Upper lobe of left lung (tissue), 6 donors: ENCODE results near the gene EHMT1. TPM values are rescaled to one million over a fixed set of nuclear protein-coding genes. Genes with fewer than 3 reads are reported as not detected.
A peak's percentile ranks its signal among the peaks of the same experiment; 100 is the strongest.
"Not testable (repeated sequence)": the region's sequence is repeated elsewhere in the genome, so short reads cannot be mapped to it uniquely, and the experiment has no call there.

Source experiments
- ATAC-seq, 2 donors: fragments of 200-7000 bp; cut with Tn5 transposase; one replicate each; pipeline ENCODE4 v1.9.1; 2022; ENCODE audit warnings: mild to moderate bottlenecking in 2 of 2, moderate library complexity in 2 of 2; ENCODE audit not compliant: low FRiP score in 2 of 2
- DNase-seq, 2 donors: peaks; one replicate each; pipeline ENCODE4 v3.0.0-alpha.2; 2019 to 2020
- H3K27ac ChIP-seq, 4 donors: fragments of 200-600 bp; sonication (generic); one replicate each; pipeline ENCODE4 v1.5.1; 2016 to 2019
- H3K27me3 ChIP-seq, 4 donors: fragments of 200-600 bp; sonication (generic); one replicate each; pipeline ENCODE4 v1.5.1; 2017 to 2019
- H3K36me3 ChIP-seq, 4 donors: fragments of 200-600 bp; sonication (generic); one replicate each; pipeline ENCODE4 v1.5.1; 2016 to 2019
- H3K4me1 ChIP-seq, 4 donors: fragments of 200-600 bp; sonication (generic); one replicate each; pipeline ENCODE4 v1.5.1; 2018 to 2019
- H3K4me3 ChIP-seq, 4 donors: fragments of 200-600 bp; sonication (generic); one replicate each; pipeline ENCODE4 v1.5.1; 2017 to 2019; ENCODE audit warnings: mild to moderate bottlenecking in 2 of 4, moderate library complexity in 1 of 4
- H3K9me3 ChIP-seq, 4 donors: fragments of 200-600 bp; sonication (generic); one replicate each; pipeline ENCODE4 v1.5.1; 2018 to 2019
- CTCF ChIP-seq, 6 experiments: fragments of 450-650 bp in 4 of 6; fragments of 200-600 bp in 2 of 6; sonication (generic) in 2 of 6; IDR thresholded peaks; one replicate each; pipeline ENCODE4 v1.5.1; 2016 to 2019; ENCODE audit warnings: antibody characterized with exemption in 6 of 6
- EP300 ChIP-seq, 4 donors: sonication (generic); formaldehyde crosslinking; IDR thresholded peaks; one replicate each; pipeline ENCODE4 v1.5.1; 2017; ENCODE audit warnings: antibody characterized with exemption in 4 of 4, control low read depth in 2 of 4
- POLR2A ChIP-seq, 4 donors: fragments of 450-650 bp; IDR thresholded peaks; one replicate each; pipeline ENCODE4 v1.5.1; 2016 to 2017; ENCODE audit warnings: antibody characterized with exemption in 4 of 4, mild to moderate bottlenecking in 2 of 4
- POLR2AphosphoS5 ChIP-seq, 2 donors: sonication (generic); formaldehyde crosslinking; IDR thresholded peaks; one replicate each; pipeline ENCODE4 v1.5.1; 2017; ENCODE audit warnings: antibody characterized with exemption in 2 of 2
- WGBS, 2 donors: methylation state at CpG; one replicate each; pipeline ENCODE4 v1.1.5; 2017 to 2018; 5-methylcytosine and 5-hydroxymethylcytosine counted together
- total RNA-seq, 6 donors: library from RNA; depleted of rRNA in 4 of 6; stranded (reverse); fragments of >200 nt in 4 of 6; gene quantifications; one replicate each; pipeline versions ENCODE4 v1.1.0 to v1.2.1, GENCODE V29; 2016 to 2021
- donor health status: DM: no; HTN: no; CAD: no; lungs with moderate emphysema.
- donor health status: DM: no; HTN: yes; CAD: no; lungs with severe emphysema.

Gene EHMT1
- total RNA-seq, 6 donors from 2014 or later, result 68.0 to 183 (median 83.6) TPM

DNA sequence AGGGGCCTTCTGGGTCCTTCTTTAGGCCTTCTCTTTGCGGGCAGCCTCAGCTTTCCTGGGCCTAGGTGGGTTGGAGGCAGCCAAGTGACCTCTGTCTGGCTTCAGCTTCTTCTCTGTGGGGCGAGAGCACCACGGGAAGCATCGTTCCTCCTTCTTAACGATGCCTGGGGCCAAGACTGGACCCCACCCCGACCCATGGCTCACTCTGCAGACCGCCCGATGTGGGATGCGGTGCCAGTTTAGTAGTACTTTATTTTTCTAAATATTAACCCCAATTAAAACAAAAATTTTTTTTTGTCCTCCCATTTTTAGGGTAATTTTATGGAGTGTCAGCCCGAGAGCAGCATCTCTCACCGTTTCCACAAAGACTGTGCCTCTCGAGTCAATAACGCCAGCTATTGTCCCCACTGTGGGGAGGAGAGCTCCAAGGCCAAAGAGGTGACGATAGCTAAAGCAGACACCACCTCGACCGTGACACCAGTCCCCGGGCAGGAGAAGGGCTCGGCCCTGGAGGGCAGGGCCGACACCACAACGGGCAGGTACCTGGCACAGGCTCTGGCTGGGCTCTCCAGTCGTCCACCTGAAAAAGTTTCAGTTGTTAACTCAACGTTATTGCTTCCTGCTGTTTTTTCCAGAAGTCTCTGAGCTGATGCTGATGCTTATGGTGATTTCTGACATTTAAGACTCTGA is 157.6 kb downstream of the EHMT1 start:
- peaks cover 20 to 70% (median 54%) of the 10 kb centered on the region in 4 donors for H3K36me3 ChIP-seq
- H3K27ac ChIP-seq, result no peak overlapping the region
- TF ChIP-seq POLR2A (IDR thresholded peaks at IDR 0.05) (no peak), POLR2AphosphoS5 (IDR thresholded peaks at IDR 0.05) (no peak), EP300 (IDR thresholded peaks at IDR 0.05) (no peak), CTCF (IDR thresholded peaks at IDR 0.05) (no peak)
- no peaks in the 10 kb centered on the region for H3K27me3 ChIP-seq
- WGBS, 2 donors, result 95 to 96% methylated on average over 21 to 22 of the region's 22 CpGs
- H3K9me3 ChIP-seq, result no peaks in the 10 kb centered on the region
- DNase-seq (peak in 1 of 2 donors; percentile 56), ATAC-seq (no peak)
- H3K4me3 ChIP-seq, result no peak overlapping the region
- H3K4me1 ChIP-seq, result no peaks in the 10 kb centered on the region

GRCh38 chr9:137777761-137778160 is 159.0 kb downstream of the EHMT1 start:
- H3K36me3 ChIP-seq, result peaks cover 29 to 82% (median 64%) of the 10 kb centered on the region in 4 donors
- ATAC-seq, result no peak

DNA sequence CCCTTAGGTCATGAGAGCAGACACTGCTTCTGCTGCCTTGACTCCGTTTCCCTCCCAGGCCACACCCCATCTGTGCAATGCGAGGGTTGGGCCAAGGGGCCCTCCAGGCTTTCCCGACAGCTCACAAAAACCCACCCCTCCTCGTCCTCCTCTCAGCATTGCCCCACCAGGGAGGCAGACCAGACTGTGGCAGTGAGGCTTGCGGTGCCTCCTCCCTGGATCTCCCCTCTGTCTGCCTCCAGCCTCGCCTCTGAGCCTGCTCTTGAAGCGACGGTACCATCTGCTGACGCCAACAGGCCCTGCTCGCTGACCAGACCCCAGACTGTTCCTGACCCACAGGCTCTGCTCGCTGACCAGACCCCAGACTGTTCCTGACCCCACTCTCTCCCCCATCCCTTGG is 159.5 kb downstream of the EHMT1 start:
- H3K27me3 ChIP-seq, result no peaks in the 10 kb centered on the region
- 92 to 98% methylated on average over 10 to 11 of the region's 11 CpGs for WGBS, 2 donors
- no peaks in the 10 kb centered on the region for H3K9me3 ChIP-seq
- H3K4me1 ChIP-seq, result no peaks in the 10 kb centered on the region
- DNase-seq, result no peak
- no peak for ATAC-seq
- no peak overlapping the region for H3K4me3 ChIP-seq
- TF ChIP-seq POLR2AphosphoS5 (IDR thresholded peaks at IDR 0.05), result no peak
- TF ChIP-seq EP300 (IDR thresholded peaks at IDR 0.05), result no peak
- TF ChIP-seq CTCF (IDR thresholded peaks at IDR 0.05), result no peak
- no peak for TF ChIP-seq POLR2A (IDR thresholded peaks at IDR 0.05)
- H3K36me3 ChIP-seq, result peaks cover 29 to 86% (median 68%) of the 10 kb centered on the region in 4 donors
- no peak overlapping the region for H3K27ac ChIP-seq

More at GRCh38 chr9:137777761-137778160, 159.0 kb downstream of the EHMT1 start:
- no peaks in the 10 kb centered on the region for H3K27me3 ChIP-seq
- H3K27ac ChIP-seq, result no peak overlapping the region
- no peaks in the 10 kb centered on the region for H3K9me3 ChIP-seq
- H3K4me1 ChIP-seq, result no peaks in the 10 kb centered on the region
- WGBS, 2 donors, result 91 to 94% methylated on average over 20 of the region's 20 CpGs
- H3K4me3 ChIP-seq, result no peak overlapping the region
- TF ChIP-seq POLR2AphosphoS5 (IDR thresholded peaks at IDR 0.05) (no peak), EP300 (IDR thresholded peaks at IDR 0.05) (no peak), POLR2A (IDR thresholded peaks at IDR 0.05) (no peak), CTCF (IDR thresholded peaks at IDR 0.05) (no peak)
- DNase-seq, result no peak

- DNase-seq (no peak), ATAC-seq (no peak)
- WGBS, 2 donors, result 94 to 96% methylated on average over 7 to 10 of the region's 10 CpGs
- Histone ChIP-seq H3K4me3 (no peak overlapping the region), H3K9me3 (no peaks in the 10 kb centered on the region), H3K36me3 (peaks cover 29 to 86% (median 73%) of the 10 kb centered on the region in 4 donors), H3K4me1 (no peaks in the 10 kb centered on the region), H3K27ac (no peak overlapping the region), H3K27me3 (no peaks in the 10 kb centered on the region)
- TF ChIP-seq CTCF (IDR thresholded peaks at IDR 0.05), result no peak
These were observed 160.1 kb downstream of the EHMT1 start for GRCh38 chr9:137778914-137779313.

- not testable (repeated sequence) for H3K27ac ChIP-seq, H3K27me3 ChIP-seq, DNase-seq, ATAC-seq, H3K4me3 ChIP-seq, H3K9me3 ChIP-seq, H3K4me1 ChIP-seq
- peaks cover 34 to 87% (median 74%) of the 10 kb centered on the region in 4 donors for H3K36me3 ChIP-seq
- 93% methylated on average over 19 of the region's 19 CpGs for WGBS, 2 donors
These were observed 161.2 kb downstream of the EHMT1 start for GRCh38 chr9:137780031-137780430.
